ENCODE results near the gene CD200.

The CD200 gene

DNA sequence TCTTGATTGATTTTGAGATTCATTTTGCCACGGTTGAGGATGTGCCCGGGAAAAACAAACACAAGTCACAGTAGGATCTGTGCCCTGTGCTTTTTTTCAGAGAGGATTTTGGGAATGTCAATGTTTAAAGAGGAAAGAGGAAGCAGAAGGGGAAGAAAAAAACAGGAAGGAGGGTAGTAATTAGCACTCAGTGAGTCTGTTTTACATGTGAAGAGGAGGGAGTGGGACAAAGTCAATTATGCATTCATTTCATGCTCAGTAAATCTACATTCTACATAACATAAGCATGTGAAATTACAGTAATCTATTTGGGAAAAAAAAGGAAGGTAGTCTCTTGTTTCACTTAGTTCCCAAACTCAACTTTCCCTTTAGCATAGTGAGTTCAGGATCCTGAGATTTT lies 18.3 kb upstream of the CD200 start:
- CTCF ChIA-PET: interaction anchor here (0.8 to 1.3 kb wide), 2 partner anchors 10 to 19 kb away, joined by 3 to 4 read pairs; partner anchors contain the start of gene CD200

DNA sequence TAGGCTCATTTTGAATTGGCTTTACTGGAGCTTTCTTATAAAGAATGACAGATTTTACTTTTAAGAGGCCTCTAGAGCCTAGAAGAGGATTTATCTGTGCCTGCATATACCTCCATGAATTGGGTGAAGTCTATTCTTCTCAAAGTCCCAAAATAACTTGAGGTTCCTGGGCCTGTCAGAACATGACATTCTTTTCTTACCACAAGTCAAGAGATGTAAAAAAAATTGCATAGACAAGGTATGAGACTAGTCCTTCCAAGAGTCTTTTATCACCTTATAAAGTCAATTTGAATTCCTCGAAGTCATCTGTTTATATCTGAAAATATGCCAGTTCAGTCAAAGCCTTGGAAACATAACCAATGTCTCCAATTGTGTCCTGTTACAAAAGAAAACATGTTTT lies 17.2 kb upstream of the CD200 start:
- H3K4me1 Mint-ChIP-seq: peaks cover 6% of the 10 kb centered on the region
- DNase-seq: no peak
- no peaks in the 10 kb centered on the region for H3K36me3 Mint-ChIP-seq
- no peak overlapping the region for H3K27ac Mint-ChIP-seq
- H3K4me3 Mint-ChIP-seq: no peak overlapping the region
- peaks cover 17% of the 10 kb centered on the region for H3K27me3 Mint-ChIP-seq
- CTCF ChIA-PET: no interaction called here
- no peaks in the 10 kb centered on the region for H3K9me3 Mint-ChIP-seq

More for the DNA sequence above, 18.3 kb upstream of the CD200 start:
- no peak for DNase-seq
- no peak overlapping the region for H3K4me3 Mint-ChIP-seq
- no peaks in the 10 kb centered on the region for H3K9me3 Mint-ChIP-seq
- no peak overlapping the region for H3K27ac Mint-ChIP-seq
- H3K36me3 Mint-ChIP-seq: no peaks in the 10 kb centered on the region
- peaks cover 3% of the 10 kb centered on the region for H3K4me1 Mint-ChIP-seq
- peaks cover 14% of the 10 kb centered on the region for H3K27me3 Mint-ChIP-seq

DNA sequence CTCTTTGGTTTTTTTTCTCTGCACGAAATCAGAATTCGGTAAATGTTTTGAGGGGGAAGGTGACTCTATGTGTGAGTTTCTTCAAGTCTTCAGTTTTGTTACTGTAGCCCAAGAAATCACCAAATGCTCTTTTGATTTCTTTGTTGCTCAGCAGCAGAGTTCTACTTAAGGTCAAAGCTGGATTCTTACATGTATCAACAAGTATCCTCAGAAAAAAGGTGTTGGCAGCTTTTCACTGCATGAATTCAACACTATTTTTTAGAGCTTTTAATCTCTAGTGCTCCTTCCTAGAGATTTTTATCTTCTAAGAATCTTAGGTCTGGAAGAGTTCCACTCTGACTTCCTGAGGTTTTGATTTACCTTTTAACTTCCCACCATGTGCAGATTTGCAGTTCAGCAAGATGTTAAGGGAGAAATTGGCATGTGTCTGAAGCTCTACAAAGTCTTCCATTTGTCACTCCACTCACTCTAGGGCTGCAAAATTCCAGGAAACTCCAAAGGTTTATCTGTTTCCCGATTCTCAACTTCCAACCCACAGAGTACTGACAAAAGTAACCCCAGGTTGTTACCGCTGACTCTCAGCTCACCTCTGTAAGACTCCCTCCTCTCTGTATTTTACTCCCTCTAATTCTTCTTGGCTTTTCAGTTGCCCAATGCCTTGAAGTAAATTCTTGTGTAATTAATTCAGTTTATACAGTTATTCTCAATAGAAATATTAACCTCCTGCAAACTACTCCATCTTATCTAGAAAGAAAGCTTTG lies 13.3 kb upstream of the CD200 start:
- CTCF ChIA-PET: interaction anchor here (0.8 to 1.6 kb wide), 3 partner anchors 16 to 26 kb away, joined by 3 to 7 read pairs (median 3); partner anchors contain the start of gene SLC9C1
- DNase-seq: no peak
- H3K4me1 Mint-ChIP-seq: peaks cover 6% of the 10 kb centered on the region
- no peaks in the 10 kb centered on the region for H3K9me3 Mint-ChIP-seq
- no peak overlapping the region for H3K4me3 Mint-ChIP-seq
- no peaks in the 10 kb centered on the region for H3K36me3 Mint-ChIP-seq
- peaks cover 29% of the 10 kb centered on the region for H3K27me3 Mint-ChIP-seq
- H3K27ac Mint-ChIP-seq: no peak overlapping the region

DNA sequence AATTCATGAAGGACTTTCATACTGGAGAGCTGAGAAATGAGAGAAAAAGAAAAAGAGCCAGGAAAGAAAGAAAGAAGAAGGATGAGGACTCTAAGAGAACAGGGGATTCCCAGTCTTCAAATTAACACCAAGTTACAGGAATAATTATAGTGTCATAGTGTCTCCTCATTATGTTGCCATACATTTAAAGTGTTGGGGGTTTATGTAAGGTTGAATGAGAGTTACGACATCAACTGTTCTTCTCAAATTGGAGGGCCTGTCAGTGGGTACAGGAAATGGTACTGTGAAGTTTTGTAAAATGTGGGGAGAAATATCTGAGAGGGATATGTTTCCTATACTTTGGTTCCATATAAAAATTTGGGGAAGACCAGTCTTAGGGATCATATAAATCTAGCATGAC lies 12.3 kb upstream of the CD200 start:
- DNase-seq: no peak
- Mint-ChIP-seq H3K27me3 (peaks cover 24% of the 10 kb centered on the region), H3K36me3 (no peaks in the 10 kb centered on the region), H3K4me1 (peaks cover 6% of the 10 kb centered on the region), H3K9me3 (no peaks in the 10 kb centered on the region), H3K4me3 (no peak overlapping the region), H3K27ac (no peak overlapping the region)
- CTCF ChIA-PET: interaction anchor here (1.2 to 1.9 kb wide), 3 partner anchors 17 to 210 kb away, joined by 3 to 7 read pairs (median 7); partner anchors contain the start of gene SLC9C1

DNA sequence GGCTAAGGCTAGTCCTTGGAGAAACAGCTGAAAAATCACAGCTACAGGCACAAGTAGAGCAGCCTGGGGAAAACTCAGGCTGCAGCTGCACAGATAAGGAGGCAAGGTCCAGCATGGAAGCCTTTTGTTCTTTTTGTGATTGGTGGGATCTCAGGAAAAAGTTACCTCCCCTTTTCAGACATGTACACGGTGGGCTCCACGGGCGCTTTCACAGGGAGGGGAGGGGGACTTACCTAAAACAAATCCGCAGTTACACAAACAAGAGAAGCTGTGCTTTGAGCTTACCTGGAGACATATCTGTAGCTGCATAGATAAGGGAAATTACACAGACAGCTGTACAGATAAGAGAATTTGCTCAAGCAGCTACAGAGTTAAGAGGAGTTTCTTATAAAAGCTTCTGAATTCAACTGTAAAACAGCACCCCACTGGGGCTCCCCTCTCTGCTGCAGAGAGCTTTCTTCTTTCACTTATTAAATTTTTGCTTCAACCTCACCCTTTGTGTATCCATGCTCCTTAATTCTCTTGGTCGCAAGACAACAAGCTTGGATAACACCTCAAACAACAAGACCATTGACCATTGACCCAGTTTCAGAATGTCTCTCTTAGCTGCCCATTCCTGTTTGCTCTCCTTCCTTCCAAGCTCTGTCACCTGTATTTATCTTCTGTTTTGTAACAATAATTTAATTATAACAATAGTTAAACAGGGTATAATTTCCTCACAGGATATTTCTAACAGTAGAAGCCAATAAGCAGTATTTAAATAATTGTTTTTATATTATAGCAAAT lies 10.9 kb upstream of the CD200 start:
- Mint-ChIP-seq H3K27ac (no peak overlapping the region), H3K4me3 (no peak overlapping the region), H3K36me3 (no peaks in the 10 kb centered on the region), H3K4me1 (peaks cover 6% of the 10 kb centered on the region), H3K9me3 (no peaks in the 10 kb centered on the region), H3K27me3 (peaks cover 30% of the 10 kb centered on the region)
- CTCF ChIA-PET: interaction anchor here (0.5 to 6.0 kb wide), 13 partner anchors 9 to 228 kb away, joined by 3 to 53 read pairs (median 4); partner anchors contain the start of gene SLC9C1
- no peak for DNase-seq

DNA sequence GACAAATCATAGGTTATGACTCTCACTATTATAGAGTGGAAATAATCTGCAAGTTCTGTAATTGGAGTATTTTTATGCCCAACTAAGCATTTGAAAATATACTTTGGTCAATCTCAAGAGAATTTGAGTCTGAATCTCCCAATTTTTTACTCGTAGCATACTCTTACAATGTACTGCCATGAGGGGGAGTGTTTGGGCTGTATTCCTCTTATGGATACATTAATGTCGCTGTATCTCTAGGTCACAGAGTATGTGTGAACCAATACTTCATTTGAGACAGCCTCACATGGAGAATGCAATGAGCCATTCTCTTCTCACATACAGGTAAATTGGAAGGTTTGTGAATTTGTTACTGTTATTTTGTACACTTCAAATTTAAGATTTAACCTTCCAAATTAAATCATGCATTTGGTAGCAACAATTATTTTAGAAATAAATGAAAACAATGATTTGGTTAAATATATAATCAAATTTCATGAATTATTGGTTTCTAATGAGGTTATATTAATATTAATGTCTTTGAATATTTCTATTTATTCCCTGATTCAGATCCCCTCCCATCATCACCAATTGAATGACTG lies 5.5 kb upstream of the CD200 start:
- H3K4me1 Mint-ChIP-seq: peaks cover 12% of the 10 kb centered on the region
- no peak overlapping the region for H3K4me3 Mint-ChIP-seq
- H3K27me3 Mint-ChIP-seq: peaks cover 12% of the 10 kb centered on the region
- H3K27ac Mint-ChIP-seq: no peak overlapping the region
- H3K36me3 Mint-ChIP-seq: no peaks in the 10 kb centered on the region
- H3K9me3 Mint-ChIP-seq: no peaks in the 10 kb centered on the region
- peak; percentile 65 for DNase-seq
- CTCF ChIA-PET: interaction anchor here (0.7 to 6.0 kb wide), 13 partner anchors 14 to 216 kb away, joined by 3 to 53 read pairs (median 5); partner anchors contain the start of gene SLC9C1

DNA sequence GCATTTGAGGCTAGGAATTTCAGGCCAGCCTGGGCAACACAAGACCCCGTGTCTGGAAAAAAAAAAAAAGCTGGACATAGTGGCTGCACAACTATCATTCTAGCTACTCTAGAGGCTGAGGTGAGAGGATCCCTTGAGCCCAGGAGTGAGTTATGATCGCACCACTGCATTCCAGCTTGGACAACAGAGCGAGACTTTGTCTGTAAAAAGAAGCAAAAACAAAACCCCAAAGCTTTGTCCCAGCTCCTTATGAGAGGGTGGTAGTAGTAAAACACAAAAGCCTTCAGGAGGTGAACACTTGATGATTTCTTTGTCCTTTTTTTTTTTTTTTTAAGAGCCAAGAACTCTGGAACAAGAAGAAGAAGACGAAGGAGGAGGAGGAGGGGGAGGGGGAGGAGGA lies 1.1 kb upstream of the CD200 start:
- Mint-ChIP-seq H3K36me3 (peaks cover 2% of the 10 kb centered on the region), H3K4me1 (peaks cover 49% of the 10 kb centered on the region), H3K27me3 (peaks cover 1% of the 10 kb centered on the region), H3K4me3 (peak overlapping the region; percentile 85), H3K27ac (no peak overlapping the region), H3K9me3 (no peaks in the 10 kb centered on the region)
- DNase-seq: no peak
- CTCF ChIA-PET: interaction anchor here (0.6 to 5.7 kb wide), 2 partner anchors 105 to 177 kb away, joined by 3 to 52 read pairs; no protein-coding TSS in a partner anchor

DNA sequence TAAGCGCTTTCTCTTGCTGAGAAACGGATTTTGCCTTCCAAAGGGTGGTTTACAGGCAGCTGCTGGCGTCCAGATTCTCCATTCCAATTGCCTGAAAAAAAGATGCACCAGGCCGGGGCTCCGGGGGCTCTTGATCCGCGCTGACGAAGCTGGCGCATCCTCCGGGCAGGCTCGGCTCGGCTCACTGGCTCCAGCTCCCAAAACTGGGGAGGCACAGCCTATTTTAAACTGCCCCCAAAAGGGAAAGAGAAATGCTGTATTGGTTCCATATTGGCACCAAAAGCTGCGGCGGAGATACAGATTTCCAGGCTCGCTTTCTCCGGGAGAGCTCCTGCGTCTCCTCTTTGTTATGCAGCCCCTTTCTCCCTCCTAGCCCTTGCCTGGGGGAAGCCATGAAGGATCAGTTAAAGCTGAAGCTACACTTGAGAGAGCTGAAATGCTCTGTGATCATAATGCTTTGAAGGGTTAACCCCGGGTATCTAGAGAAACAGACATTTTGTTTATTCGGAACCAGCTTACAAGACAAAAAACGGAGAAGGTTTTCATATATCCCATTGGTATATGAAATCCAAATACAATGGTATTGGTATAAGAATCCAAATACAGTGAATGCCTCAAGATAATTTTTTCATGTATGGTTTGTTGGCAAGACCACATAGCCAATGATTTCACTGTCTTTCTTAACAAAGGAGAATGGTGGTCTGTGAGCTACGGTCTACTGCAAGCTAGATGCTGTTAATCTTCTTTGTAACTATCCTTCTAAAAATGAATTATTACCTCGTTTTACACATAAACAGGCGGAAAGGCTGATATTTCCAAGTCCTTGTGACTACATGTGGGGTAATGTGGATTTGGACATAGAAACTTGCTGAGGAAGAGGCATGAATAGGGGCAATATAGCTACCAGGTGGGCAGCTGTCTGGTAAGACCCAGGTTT lies 693 bp downstream of the CD200 start:
- Mint-ChIP-seq H3K4me3 (peak overlapping the region; percentile 85), H3K4me1 (peaks cover 61% of the 10 kb centered on the region), H3K27ac (peak overlapping the region; percentile 88), H3K27me3 (no peaks in the 10 kb centered on the region), H3K36me3 (peaks cover 8% of the 10 kb centered on the region), H3K9me3 (no peaks in the 10 kb centered on the region)
- CTCF ChIA-PET: interaction anchor here (0.7 to 5.7 kb wide), 23 partner anchors 11 to 322 kb away, joined by 3 to 52 read pairs (median 3); partner anchors contain the start of genes BTLA and SLC9C1
- peak; percentile 46 for DNase-seq

DNA sequence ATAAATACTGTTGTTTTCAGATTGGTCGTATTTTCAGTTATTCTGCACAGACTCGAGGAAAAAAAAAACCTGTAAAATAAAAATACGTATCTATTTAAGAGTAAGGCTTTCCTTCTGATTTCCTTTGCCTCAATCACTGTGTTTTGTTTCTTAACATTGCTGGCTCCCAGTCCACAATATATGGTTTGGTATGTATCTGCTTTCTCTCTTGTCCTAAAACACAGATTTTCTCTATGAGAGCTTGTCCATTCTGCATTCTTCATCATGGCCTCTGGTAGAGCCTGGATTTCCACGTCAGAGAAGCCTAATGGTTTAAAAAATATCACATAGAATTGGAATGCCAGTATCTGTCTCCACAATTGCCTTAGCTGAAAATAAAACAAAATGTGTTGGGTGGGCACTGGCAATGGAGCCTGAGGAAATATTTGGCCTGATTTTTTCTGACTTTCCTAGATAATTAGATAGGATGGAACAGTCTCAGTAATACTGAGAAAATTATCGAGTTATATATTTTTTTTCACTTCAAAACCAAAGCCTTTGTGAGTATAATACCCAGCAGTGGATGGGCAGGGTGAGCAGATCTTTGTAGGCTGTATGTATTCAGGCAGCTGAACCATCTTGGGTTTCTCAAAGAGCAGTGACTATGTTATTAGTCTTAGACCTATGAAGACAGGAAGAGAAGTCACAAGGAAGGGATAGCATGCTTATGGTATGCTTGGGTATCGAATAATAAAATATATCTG lies 1.9 kb downstream of the CD200 start:
- no peaks in the 10 kb centered on the region for H3K9me3 Mint-ChIP-seq
- CTCF ChIA-PET: interaction anchor here (0.7 to 5.7 kb wide), 11 partner anchors 12 to 223 kb away, joined by 3 to 52 read pairs (median 3); partner anchors contain the start of genes BTLA and SLC9C1
- H3K27me3 Mint-ChIP-seq: no peaks in the 10 kb centered on the region
- H3K36me3 Mint-ChIP-seq: peaks cover 8% of the 10 kb centered on the region
- H3K4me3 Mint-ChIP-seq: peak overlapping the region; percentile 85
- DNase-seq: no peak
- peak overlapping the region; percentile 88 for H3K27ac Mint-ChIP-seq
- peaks cover 61% of the 10 kb centered on the region for H3K4me1 Mint-ChIP-seq

DNA sequence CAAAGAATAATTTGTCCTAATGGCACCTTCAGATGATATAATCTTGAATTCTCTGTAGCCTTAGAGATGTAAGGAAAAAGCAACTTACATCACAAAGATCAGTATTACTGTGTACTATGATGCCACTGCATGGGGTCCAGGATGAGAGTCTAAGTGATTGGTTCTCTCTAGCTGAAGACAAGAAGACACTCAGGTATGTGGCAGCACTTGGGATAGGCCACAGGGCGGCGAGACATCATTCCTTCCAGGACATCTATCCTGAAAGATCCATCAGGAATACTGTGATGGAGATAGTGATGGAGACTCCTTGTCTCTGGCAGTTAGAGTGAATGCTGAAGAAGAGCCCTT lies 2.5 kb downstream of the CD200 start:
- no peak for DNase-seq
- no peaks in the 10 kb centered on the region for H3K27me3 Mint-ChIP-seq
- CTCF ChIA-PET: interaction anchor here (0.7 to 5.7 kb wide), 2 partner anchors 101 to 198 kb away, joined by 3 to 52 read pairs; no protein-coding TSS in a partner anchor
- H3K27ac Mint-ChIP-seq: no peak overlapping the region
- no peak overlapping the region for H3K4me3 Mint-ChIP-seq
- H3K36me3 Mint-ChIP-seq: peaks cover 8% of the 10 kb centered on the region
- peaks cover 61% of the 10 kb centered on the region for H3K4me1 Mint-ChIP-seq
- no peaks in the 10 kb centered on the region for H3K9me3 Mint-ChIP-seq

DNA sequence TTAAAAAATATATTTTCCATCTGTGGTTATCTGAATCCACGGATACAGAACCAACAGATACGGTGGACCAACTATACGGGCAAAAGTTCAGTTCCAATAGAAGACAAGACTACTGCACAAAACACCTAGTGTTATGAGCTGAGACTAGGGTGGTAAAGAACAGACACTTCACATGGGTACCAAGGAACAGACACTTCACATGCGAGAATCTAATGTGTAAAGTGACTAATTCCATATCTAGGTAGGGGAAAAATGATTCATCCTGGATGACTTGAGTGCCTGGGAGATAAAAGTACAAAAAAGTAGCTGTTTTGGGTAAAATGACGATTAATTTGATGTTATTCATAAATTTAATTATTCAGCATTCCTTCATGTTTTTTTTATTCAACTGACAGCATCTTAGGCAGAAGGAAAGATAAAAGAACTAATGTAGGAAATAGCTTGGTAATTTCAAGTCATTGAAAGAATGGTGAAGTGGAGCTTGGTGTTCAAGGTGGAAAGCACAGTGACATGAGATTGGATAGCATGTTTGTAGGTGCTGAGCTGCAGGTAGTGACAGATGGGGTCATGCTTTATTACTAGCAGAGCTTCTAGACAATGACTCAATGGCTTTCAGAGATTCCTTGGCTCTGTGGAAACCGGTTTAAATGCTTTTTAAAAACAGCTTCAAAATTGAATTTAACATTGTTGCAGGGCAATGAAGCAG lies 5.2 kb downstream of the CD200 start:
- Mint-ChIP-seq H3K9me3 (no peaks in the 10 kb centered on the region), H3K27me3 (no peaks in the 10 kb centered on the region), H3K36me3 (peaks cover 23% of the 10 kb centered on the region), H3K4me3 (no peak overlapping the region), H3K4me1 (peaks cover 58% of the 10 kb centered on the region), H3K27ac (no peak overlapping the region)
- no peak for DNase-seq
- CTCF ChIA-PET: interaction anchor here (0.8 to 1.1 kb wide), 5 partner anchors 16 to 176 kb away, joined by 3 to 5 read pairs (median 4); no protein-coding TSS in a partner anchor

DNA sequence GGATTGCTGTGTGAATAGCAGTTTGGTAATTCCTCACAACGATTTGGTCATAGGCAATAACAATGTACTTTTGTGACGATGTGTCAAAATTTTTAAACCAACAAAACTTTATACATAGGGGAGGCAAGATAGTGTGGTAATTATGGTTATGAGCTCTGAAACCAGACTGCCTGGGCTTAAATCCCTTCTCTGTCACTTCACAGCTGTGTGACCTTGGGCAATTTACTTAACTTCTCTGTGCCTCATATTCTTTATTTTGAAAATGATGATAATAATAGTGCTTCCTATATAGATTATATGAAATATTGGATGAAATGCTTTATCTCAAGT lies 5.7 kb downstream of the CD200 start:
- Mint-ChIP-seq H3K4me1 (peaks cover 57% of the 10 kb centered on the region), H3K4me3 (no peak overlapping the region), H3K9me3 (peaks cover 3% of the 10 kb centered on the region), H3K27ac (no peak overlapping the region), H3K36me3 (peaks cover 25% of the 10 kb centered on the region), H3K27me3 (no peaks in the 10 kb centered on the region)
- no peak for DNase-seq
- CTCF ChIA-PET: interaction anchor here (0.8 to 1.1 kb wide), 5 partner anchors 16 to 176 kb away, joined by 3 to 5 read pairs (median 4); no protein-coding TSS in a partner anchor
